Fibroblast of mammary gland (primary cell): ENCODE data around the gene BCHE.
"Not testable (repeated sequence)": the region's sequence is repeated elsewhere in the genome, so short reads cannot be mapped to it uniquely, and the experiment has no call there.

Experiments used
- DNase-seq: peaks from one replicate; pipeline ENCODE4 v3.0.0-alpha.2; 2010; ENCODE audit warnings: low read depth
- H3K4me3 ChIP-seq: 2 replicates; pipeline ENCODE4 v1.5.1; 2011; ENCODE audit warnings: low read depth, mild to moderate bottlenecking, low read length, moderate library complexity; ENCODE audit not compliant: control insufficient read depth
- TF ChIP-seq, protein P1 (sequence below): conservative IDR thresholded peaks from 2 replicates; pipeline ENCODE4 v1.5.1; 2011; ENCODE audit warnings: low read depth, low read length, inconsistent platforms; ENCODE audit not compliant: control insufficient read depth, insufficient read depth

Gene BCHE

DNA sequence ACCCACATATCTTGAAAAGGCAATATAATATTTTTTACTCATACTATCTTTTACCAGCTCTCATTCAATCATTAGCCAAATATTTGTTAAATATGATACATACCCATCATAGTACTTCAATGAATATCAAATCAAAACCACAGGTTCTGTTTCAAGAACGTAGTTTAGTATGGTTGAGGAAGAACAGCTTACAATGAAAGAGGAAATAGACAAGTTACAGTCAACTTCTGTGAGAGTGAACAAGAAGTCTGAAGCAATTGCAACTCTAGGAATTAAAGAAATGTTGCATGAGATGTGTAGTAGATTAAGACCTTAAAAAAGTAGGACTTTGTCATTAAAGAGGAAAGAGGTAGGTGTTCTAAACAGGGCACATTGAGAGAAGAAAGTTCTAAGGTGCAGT, 9.3 kb downstream of the BCHE start:
- H3K4me3 ChIP-seq = no peak overlapping the region
- TF ChIP-seq, protein P1, sequence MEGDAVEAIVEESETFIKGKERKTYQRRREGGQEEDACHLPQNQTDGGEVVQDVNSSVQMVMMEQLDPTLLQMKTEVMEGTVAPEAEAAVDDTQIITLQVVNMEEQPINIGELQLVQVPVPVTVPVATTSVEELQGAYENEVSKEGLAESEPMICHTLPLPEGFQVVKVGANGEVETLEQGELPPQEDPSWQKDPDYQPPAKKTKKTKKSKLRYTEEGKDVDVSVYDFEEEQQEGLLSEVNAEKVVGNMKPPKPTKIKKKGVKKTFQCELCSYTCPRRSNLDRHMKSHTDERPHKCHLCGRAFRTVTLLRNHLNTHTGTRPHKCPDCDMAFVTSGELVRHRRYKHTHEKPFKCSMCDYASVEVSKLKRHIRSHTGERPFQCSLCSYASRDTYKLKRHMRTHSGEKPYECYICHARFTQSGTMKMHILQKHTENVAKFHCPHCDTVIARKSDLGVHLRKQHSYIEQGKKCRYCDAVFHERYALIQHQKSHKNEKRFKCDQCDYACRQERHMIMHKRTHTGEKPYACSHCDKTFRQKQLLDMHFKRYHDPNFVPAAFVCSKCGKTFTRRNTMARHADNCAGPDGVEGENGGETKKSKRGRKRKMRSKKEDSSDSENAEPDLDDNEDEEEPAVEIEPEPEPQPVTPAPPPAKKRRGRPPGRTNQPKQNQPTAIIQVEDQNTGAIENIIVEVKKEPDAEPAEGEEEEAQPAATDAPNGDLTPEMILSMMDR = no peak
- no peak for DNase-seq

- no peak for DNase-seq
- no peak overlapping the region for H3K4me3 ChIP-seq
- TF ChIP-seq, protein P1 = no peak
These were observed 10.0 kb downstream of the BCHE start for GRCh38 chr3:165827233-165827632.

- TF ChIP-seq, protein P1 = no peak
- DNase-seq = no peak
- H3K4me3 ChIP-seq = no peak overlapping the region
These were observed 16.5 kb downstream of the BCHE start for GRCh38 chr3:165820671-165821123.

DNA sequence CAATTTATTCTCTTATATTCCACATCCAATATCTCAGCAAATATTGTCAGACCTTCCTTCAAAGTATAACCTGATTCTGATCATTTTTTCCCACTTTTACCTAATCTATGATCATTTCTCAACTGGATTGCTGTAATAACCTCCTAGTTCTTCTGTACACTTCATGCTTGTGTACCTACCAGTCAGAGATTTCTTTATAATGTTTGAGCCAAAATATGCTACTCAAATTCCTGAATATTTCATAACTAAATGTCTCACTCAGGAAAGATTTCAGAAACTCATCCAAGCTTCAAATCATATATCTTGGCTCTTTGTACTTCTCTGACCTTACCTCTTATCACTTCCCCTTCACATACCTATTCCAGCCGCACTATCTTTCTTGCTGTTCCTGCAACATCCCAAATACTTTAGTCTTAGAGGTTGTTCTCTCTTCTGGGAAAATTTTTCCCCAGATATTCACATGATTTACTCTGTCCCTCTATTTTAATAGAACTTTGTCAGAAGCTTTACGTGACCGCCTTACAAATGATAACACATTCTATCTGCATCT, 20.0 kb downstream of the BCHE start:
- no peak for DNase-seq

DNA sequence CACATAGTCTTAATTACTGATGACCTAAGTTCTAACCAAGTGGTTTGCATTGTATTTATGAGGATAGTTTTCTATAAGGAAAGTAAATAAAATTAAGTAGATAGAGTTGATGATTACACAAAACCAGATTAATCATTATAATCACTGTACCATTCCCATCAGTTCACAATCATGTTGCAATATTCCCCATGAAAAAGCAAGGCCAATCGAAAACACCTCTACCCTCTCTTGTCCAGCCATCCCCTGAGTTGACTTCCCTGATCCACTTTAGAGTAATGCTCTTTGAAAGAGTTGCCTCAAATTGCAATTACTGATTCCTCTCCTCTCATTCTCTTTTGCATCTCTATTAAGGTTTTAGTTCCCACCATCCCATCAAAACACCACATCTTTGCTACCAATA, 21.0 kb downstream of the BCHE start:
- TF ChIP-seq, protein P1 = no peak
- H3K4me3 ChIP-seq = no peak overlapping the region
- no peak for DNase-seq

More for the DNA sequence above, 20.0 kb downstream of the BCHE start:
- TF ChIP-seq, protein P1 = no peak
- no peak overlapping the region for H3K4me3 ChIP-seq

GRCh38 chr3:165815682-165816081, 21.5 kb downstream of the BCHE start:
- TF ChIP-seq, protein P1 = no peak
- no peak overlapping the region for H3K4me3 ChIP-seq
- no peak for DNase-seq

DNA sequence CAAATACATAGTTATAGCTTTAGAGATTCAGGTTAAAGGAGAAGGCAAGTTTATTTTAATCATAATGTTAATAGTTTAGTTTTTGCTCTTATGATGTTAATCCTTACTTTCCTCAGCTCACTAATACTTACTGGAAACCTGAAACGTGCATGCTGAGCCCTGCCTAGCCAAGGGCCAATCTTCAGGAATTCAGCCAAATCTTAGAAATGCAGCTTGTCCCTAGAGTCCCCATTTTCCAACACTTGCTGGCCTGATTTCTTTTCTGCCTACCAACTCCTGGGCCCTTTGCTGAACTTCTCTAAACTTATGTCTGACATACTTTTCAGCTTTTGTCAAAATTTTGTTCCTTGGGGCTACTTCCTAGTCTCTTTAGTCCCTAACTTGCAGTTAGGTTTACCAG, 22.8 kb downstream of the BCHE start:
- H3K4me3 ChIP-seq = no peak overlapping the region
- TF ChIP-seq, protein P1 = no peak

GRCh38 chr3:165807937-165808336, 29.3 kb downstream of the BCHE start:
- not testable (repeated sequence) for DNase-seq, H3K4me3 ChIP-seq

More for the DNA sequence above, 22.8 kb downstream of the BCHE start:
- DNase-seq = no peak
